Fibroblast of lung (primary cell): ENCODE measurements around the gene CSK. TPM values are rescaled to one million over a fixed set of nuclear protein-coding genes. Genes with fewer than 3 reads are reported as not detected.
A peak's percentile ranks its signal among the peaks of the same experiment; 100 is the strongest.

Experiments used
- DNase-seq, 2 donors: peaks; one replicate each; pipeline versions ENCODE4 v3.0.0 to v3.0.0-alpha.2; 2010; ENCODE audit warnings: low read depth in 2 of 2
- H2AFZ ChIP-seq: 2 replicates; pipeline ENCODE4 v1.5.1; 2012; ENCODE audit warnings: low read length, control low read depth, inconsistent platforms
- H3K27ac ChIP-seq: 2 replicates; pipeline ENCODE4 v1.5.1; 2011; ENCODE audit warnings: low read length, control low read depth; ENCODE audit not compliant: insufficient read depth
- H3K27me3 ChIP-seq: 2 replicates; pipeline ENCODE4 v1.5.1; 2011; ENCODE audit warnings: mild to moderate bottlenecking, low read length; ENCODE audit not compliant: control insufficient read depth, insufficient read depth
- H3K36me3 ChIP-seq: 2 replicates; pipeline ENCODE4 v1.5.1; 2011; ENCODE audit warnings: low read length; ENCODE audit not compliant: control insufficient read depth, insufficient read depth
- H3K4me1 ChIP-seq: 2 replicates; pipeline ENCODE4 v1.5.1; 2011; ENCODE audit warnings: low read length; ENCODE audit not compliant: control insufficient read depth, insufficient read depth; ENCODE audit errors: extremely low read depth
- H3K4me2 ChIP-seq: 2 replicates; pipeline ENCODE4 v1.5.1; 2011; ENCODE audit warnings: low read length, control low read depth; ENCODE audit not compliant: insufficient read depth; ENCODE audit errors: extremely low read depth
- H3K4me3 ChIP-seq, 4 experiments: fragments of 200-600 bp in 1 of 4; sonication (generic) in 1 of 4; replicated peaks in 1 of 4; 2 replicates each; pipeline ENCODE4 v1.5.1; 2011 to 2016; ENCODE audit warnings: low read length in 4 of 4, low read depth in 3 of 4, mild to moderate bottlenecking in 3 of 4, control low read depth in 2 of 4, inconsistent platforms in 1 of 4, mixed read lengths in 1 of 4; ENCODE audit not compliant: insufficient read depth in 1 of 4; ENCODE audit errors: control extremely low read depth in 1 of 4
- H3K79me2 ChIP-seq: 2 replicates; pipeline ENCODE4 v1.5.1; 2012; ENCODE audit warnings: mild to moderate bottlenecking, low read length, inconsistent platforms; ENCODE audit not compliant: control insufficient read depth, insufficient read depth
- H3K9ac ChIP-seq: 2 replicates; pipeline ENCODE4 v1.5.1; 2011; ENCODE audit warnings: mild to moderate bottlenecking, low read length, control low read depth; ENCODE audit not compliant: insufficient read depth
- H3K9me3 ChIP-seq: 2 replicates; pipeline ENCODE4 v1.5.1; 2012; ENCODE audit warnings: low read depth, low read length; ENCODE audit not compliant: control insufficient read depth, insufficient read depth
- H4K20me1 ChIP-seq: 2 replicates; pipeline ENCODE4 v1.5.1; 2011; ENCODE audit warnings: low read length; ENCODE audit not compliant: control insufficient read depth, insufficient read depth; ENCODE audit errors: extremely low read depth
- EZH2 ChIP-seq: IDR thresholded peaks from 2 replicates; pipeline ENCODE4 v1.5.1; 2012; ENCODE audit warnings: low read length, control low read depth, mild to moderate bottlenecking; ENCODE audit errors: missing control alignments
- polyA plus RNA-seq, 2 donors: library from polyadenylated mRNA; depleted of rRNA in 1 of 2; stranded (reverse) in 1 of 2; unstranded in 1 of 2; fragments of >200 nt; gene quantifications; 2 replicates each; pipeline ENCODE4 v1.2.1, GENCODE V29; 2011 to 2012; ENCODE audit warnings: missing spikeins in 1 of 2
- total RNA-seq: library from RNA; depleted of rRNA; stranded (reverse); fragments of >200 nt; gene quantifications from 2 replicates; pipeline ENCODE4 v1.2.1, GENCODE V29; 2014
- TF ChIP-seq, protein P1 (sequence below), 2 donors: IDR thresholded peaks in 1 of 2; conservative IDR thresholded peaks in 1 of 2; 1 replicate in 1 of 2; 2 replicates in 1 of 2; pipeline ENCODE4 v1.5.1; 2011 to 2012; ENCODE audit warnings: low read length in 2 of 2, control low read depth in 1 of 2, inconsistent platforms in 1 of 2, low read depth in 1 of 2, mild to moderate bottlenecking in 1 of 2

The CSK gene
- total and polyA plus RNA-seq, 2 donors (not counting 1 experiment from before 2014, with no cell fraction given): 21.5 to 22.0 TPM

DNA sequence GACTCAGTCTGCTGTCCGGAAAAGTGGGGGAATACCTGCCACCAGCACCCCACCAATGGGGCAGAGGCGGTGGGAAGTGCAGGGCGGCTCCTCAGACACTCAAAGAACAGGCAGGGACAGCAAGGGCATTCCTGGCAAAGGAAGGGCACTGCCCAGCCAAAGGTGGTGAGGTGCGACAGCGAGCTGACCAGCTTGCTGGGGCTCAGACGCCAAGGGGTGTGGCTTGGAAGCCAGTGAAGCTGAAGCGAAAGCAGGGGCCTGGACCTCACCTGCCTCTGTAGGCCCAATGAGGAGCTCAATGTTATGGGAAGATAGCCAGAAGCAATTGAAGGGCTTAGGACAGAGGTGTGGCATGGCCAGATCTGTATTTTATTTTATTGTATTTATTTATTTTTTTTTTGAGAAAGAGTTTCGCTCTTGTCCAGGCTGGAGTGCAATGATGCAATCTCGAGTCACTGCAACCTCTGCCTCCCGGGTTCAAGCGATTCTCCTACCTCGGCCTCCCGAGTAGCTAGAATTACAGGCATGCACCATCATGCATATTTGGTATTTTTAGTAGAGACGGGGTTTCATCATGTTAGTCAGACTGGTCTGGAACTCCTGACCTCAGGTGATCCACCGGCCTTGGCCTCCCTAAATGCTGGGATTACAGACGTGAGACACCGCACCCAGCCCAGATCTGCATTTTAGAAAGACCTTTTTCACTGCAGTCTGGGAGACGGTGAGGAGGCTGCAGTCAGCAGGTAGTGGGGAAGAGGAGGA is 26.4 kb downstream of the CSK start:
- TF ChIP-seq, protein P1, sequence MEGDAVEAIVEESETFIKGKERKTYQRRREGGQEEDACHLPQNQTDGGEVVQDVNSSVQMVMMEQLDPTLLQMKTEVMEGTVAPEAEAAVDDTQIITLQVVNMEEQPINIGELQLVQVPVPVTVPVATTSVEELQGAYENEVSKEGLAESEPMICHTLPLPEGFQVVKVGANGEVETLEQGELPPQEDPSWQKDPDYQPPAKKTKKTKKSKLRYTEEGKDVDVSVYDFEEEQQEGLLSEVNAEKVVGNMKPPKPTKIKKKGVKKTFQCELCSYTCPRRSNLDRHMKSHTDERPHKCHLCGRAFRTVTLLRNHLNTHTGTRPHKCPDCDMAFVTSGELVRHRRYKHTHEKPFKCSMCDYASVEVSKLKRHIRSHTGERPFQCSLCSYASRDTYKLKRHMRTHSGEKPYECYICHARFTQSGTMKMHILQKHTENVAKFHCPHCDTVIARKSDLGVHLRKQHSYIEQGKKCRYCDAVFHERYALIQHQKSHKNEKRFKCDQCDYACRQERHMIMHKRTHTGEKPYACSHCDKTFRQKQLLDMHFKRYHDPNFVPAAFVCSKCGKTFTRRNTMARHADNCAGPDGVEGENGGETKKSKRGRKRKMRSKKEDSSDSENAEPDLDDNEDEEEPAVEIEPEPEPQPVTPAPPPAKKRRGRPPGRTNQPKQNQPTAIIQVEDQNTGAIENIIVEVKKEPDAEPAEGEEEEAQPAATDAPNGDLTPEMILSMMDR (conservative IDR thresholded peaks at IDR 0.05 in 1 of 2, IDR thresholded peaks at IDR 0.05 in 1 of 2; ENCODE audit: low read depth in 1 of 2, low read length in 2 of 2): no peak
- TF ChIP-seq EZH2: no peak
- Histone ChIP-seq H4K20me1 (no peaks in the 10 kb centered on the region), H3K9me3 (no peaks in the 10 kb centered on the region), H3K27ac (no peak overlapping the region), H2AFZ (no peak overlapping the region), H3K4me3 (no peak overlapping the region), H3K4me2 (no peak overlapping the region), H3K9ac (no peak overlapping the region), H3K36me3 (peaks cover 4% of the 10 kb centered on the region), H3K79me2 (no peaks in the 10 kb centered on the region), H3K4me1 (peaks cover 2% of the 10 kb centered on the region), H3K27me3 (no peaks in the 10 kb centered on the region)
- DNase-seq: peak in 1 of 2 donors; percentile 45

- DNase-seq: no peak
- Histone ChIP-seq H3K79me2 (no peaks in the 10 kb centered on the region), H2AFZ (no peak overlapping the region), H4K20me1 (no peaks in the 10 kb centered on the region), H3K27me3 (no peaks in the 10 kb centered on the region), H3K27ac (no peak overlapping the region), H3K9me3 (no peaks in the 10 kb centered on the region), H3K4me3 (no peak overlapping the region), H3K9ac (no peak overlapping the region), H3K4me2 (no peak overlapping the region), H3K36me3 (no peaks in the 10 kb centered on the region), H3K4me1 (peaks cover 2% of the 10 kb centered on the region)
- no peak for TF ChIP-seq EZH2
- TF ChIP-seq, protein P1 (conservative IDR thresholded peaks at IDR 0.05 in 1 of 2, IDR thresholded peaks at IDR 0.05 in 1 of 2; ENCODE audit: low read depth in 1 of 2, low read length in 2 of 2): no peak
Measured at GRCh38 chr15:74808840-74809229, 27.0 kb downstream of the CSK start.

GRCh38 chr15:74809242-74809641 is 27.4 kb downstream of the CSK start:
- DNase-seq: no peak
- Histone ChIP-seq H3K36me3 (no peaks in the 10 kb centered on the region), H4K20me1 (no peaks in the 10 kb centered on the region), H3K4me3 (no peak overlapping the region), H2AFZ (no peak overlapping the region), H3K4me2 (no peak overlapping the region), H3K27ac (no peak overlapping the region), H3K9ac (no peak overlapping the region), H3K9me3 (no peaks in the 10 kb centered on the region), H3K4me1 (peaks cover 2% of the 10 kb centered on the region), H3K79me2 (no peaks in the 10 kb centered on the region), H3K27me3 (no peaks in the 10 kb centered on the region)
- TF ChIP-seq EZH2: no peak
- TF ChIP-seq, protein P1 (conservative IDR thresholded peaks at IDR 0.05 in 1 of 2, IDR thresholded peaks at IDR 0.05 in 1 of 2; ENCODE audit: low read depth in 1 of 2, low read length in 2 of 2): no peak
